DMS114 treated with DMSO at 0.1 percent for 48 hours (cell line): ENCODE results near the gene ARMC9.
A peak's percentile ranks its signal among the peaks of the same experiment; 100 is the strongest.

ENCODE experiments used
- DNase-seq: peaks from one replicate; lab custom pipeline; 2025; ENCODE audit not compliant: unreplicated experiment; lab: John Stamatoyannopoulos, UW

Gene ARMC9

DNA sequence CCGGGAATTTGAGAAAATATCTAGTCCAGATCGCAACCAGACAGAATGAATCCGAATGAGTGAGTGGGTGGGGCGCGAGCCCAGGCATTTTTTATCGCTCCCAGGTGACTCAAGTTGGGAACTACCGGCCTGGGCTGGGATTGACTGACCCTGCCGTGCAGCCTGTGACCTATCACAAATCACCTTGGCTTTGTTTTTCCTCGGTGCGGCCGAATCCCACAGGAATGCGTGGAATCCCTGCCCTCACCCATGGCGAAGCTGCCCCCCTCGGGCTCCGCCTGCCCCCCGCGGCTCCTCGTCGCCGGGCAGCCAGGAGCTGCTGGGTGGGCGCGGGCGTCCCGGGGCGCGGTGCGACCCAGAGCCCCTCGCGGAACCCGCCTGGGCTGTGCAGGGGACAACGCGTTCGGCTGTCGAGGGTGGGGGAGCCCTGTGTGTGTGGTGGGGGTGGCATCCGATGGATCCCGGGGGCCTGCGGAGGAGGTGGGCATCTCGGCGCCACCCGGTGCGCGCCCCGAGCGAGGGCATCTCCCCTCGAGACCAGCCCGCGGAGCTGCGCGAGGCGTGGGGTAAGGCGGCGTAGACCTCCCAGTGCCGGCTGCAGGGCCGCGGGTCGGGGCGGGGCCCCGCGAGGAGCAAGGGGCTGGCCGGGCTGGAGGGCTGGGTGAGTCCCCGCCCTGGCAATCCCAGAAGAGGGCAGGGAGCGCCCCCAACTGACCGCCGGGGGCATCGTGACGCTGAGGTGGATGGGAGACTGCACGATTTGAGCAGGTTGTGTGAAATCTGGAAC lies 213.6 kb downstream of the ARMC9 start:
- peak; percentile 40 for DNase-seq

DNA sequence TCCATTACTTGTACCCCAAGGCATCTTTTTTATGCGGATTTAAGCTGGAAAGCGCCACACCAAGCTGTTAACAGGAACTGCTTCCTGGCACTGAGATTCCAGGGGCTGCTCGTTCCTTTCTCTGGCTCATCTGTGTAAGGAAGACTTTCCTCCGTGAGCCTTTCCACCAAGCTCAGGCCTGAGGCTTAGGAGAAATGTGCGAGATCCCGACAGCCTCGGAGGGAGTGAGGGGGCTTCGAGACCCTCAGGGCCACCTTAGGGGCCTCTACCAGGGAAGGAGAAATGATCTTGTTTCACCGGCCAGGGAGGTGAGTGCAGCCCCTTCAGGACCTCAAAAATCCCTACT lies 214.2 kb downstream of the ARMC9 start:
- DNase-seq, result no peak

DNA sequence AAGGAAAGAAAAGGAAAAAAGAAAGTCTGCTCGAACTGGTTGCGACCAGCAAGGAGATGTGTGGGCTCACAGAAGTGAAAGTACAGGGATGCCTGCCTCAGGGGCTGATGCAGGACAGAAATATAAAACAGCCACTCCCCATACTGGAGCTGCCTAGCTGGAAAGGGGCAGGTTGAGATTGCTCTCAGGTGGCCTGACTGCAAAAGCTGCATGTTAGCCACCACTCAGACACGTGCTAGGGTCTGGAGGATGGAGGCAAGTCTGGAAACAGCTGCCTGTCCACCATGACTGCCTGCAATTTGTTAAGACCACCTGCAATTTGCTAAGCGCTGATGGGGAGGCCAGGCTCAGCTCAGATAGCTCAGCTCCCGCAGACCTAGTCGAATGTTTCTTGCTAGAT lies 215.0 kb downstream of the ARMC9 start:
- no peak for DNase-seq

DNA sequence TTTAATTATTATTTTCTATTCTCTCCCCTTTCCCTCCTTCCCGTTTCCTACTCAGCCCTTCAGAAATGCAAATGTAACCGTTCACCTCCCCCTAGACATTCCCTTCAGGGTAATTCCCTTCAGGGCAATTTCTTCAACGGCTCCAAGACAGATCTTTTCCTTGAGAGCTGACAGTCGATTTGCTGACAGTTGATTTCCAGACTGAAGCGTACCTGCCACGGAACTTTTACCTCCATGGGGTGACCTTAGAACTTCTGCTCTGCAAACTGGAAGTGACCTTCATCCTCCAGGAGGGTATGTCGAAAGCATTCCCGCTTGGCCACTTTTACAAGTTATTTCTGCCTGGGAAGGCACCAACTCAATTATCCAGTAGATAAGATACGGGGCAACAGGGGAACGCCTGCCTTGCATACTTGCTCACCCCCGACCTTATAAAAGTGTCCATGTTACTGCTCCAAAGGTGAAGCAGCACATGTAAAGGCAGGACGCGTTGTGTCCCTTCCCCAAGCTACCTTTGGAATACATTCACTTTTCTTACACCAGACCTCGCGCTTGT lies 215.6 kb downstream of the ARMC9 start:
- DNase-seq, result no peak

DNA sequence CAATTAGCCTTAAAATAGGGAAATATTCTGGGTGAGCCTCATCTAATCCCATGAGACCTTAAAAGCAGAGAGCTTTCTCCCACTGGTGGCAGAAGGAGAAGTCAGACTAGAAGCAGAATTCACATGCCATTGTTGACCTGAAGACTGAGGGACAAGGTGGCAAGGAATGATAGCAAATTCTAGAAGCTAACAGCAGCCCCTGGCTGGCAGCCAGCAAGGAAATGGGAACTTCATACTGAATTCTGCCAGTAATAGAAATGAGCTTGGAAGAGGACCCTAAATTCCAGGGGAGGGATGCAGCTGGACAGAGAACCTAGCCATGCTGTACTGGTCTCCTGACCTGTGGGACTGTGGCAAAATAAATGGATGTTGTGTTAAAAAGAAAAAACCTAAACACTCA lies 216.6 kb downstream of the ARMC9 start:
- no peak for DNase-seq

DNA sequence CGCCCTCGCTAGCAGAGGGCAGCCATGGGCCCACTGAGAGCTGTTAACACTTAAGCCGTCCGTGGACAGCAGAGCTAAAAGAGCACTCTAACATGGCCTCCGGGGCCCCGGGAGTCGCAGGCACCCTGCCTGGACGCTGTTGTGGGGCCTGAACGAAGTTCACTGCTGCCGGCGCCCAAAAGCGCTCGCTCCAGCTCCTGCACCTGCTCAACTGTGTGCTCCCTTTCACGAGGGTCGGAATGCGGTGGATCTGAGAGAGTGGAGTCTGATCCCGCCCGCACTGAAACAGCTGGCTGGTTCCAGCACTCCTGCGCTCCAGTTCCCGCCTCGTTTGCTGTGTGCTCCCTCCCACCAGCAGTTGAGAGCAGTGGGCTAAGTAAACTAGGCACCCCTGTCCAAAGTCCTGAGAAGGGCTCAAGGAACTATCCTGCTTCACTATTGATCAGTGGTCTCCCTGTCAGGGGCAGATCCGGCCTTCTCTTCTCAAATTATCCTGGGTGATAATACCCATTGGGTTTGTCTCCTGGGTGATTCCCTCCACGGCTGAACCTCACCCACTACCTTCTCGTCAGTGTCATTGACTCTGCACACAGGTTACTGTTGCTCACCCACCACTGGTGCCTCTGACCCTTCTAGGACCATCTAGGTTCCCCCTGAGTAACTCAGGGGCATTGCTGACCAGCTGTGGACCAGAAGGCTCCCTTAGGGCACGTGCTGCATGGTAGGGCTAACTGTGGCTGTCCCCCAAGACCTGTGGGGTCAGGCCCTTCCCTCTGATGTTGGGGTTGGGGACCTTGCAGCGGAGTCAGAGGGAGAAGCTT lies 220.6 kb downstream of the ARMC9 start:
- no peak for DNase-seq

DNA sequence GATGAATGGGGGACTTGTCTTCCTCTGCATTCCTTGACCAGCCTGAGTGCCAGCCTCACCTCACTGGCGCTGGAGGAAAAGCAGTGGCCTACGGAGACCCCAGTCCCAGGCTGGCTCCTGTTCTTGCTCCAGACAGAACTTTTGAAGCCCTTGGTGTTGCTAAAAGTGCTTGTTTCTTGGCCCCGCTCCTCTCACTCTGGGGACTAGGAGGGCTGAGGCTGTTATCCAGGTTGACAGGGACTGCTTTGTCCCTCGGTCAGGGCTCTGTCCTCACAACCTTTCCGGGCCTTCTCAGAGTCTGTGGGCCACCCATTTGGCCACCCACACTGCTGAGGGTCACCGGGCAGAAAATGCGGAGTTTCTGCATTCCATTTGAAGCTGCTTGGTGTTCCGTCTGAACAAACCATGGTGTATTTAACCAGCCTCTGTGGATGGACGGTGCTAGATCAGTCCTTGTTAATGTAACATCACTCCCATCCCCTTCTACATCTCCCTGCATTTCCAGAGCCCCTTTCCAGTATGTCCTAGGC lies 222.7 kb downstream of the ARMC9 start:
- DNase-seq, result no peak

DNA sequence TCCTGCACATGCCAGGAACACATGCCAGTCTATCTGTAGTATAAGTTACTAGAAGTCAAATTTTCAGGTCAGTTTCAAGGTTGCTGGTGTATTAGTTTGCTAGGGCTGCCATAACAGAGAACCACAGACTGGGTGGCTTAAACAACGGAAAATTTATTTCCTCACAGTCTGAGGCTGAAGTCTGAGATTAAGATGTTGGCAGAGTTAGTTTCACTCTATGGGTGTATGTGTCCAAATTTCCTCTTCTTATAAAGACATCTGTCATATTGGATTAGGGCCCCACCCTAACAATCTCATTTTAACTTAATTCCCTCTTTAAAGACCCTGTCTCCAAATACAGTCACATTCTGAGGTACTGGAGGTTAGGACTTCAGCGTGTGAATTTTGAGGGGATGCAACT lies 223.6 kb downstream of the ARMC9 start:
- DNase-seq, result no peak

DNA sequence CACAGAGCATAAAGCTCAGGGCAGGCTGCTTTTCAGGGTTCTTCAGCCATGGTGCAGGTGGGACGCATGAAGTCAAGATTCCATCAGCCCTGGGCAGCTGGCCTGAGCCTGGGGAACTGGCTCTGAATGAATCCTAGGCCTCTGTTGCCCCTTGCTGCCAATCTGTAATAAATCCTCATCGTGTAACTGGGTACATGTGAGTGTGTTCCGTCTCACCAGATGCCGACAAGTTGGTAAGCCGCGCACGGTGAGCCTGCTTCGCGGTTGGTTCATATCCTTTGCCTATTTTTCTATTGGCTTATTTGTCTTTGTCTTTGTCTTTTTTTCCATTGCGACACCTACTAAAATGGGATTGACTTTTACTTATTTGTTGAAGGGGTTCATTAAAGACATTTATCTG lies 224.7 kb downstream of the ARMC9 start:
- DNase-seq, result no peak
